K562 (cell line): ENCODE data around the gene ADGRA3.
"Not testable (repeated sequence)": the region's sequence is repeated elsewhere in the genome, so short reads cannot be mapped to it uniquely, and the experiment has no call there.

Experiments
- DDX20 ChIP-seq: fragments of 450-650 bp; IDR thresholded peaks from 2 replicates; pipeline ENCODE4 v1.6.1; 2016; ENCODE audit warnings: missing genetic modification characterization, low read depth, mild to moderate bottlenecking, missing compliant biosample characterization, moderate library complexity
- KAT7 ChIP-seq: sonication (generic); formaldehyde crosslinking; IDR thresholded peaks from 2 replicates; pipeline ENCODE4 v1.8.0; 2022; ENCODE audit warnings: missing genetic modification reagents, mild to moderate bottlenecking, borderline replicate concordance
- MTF1 ChIP-seq: fragments of 250-450 bp; sonication (Bioruptor Pico); IDR thresholded peaks from 2 replicates; pipeline ENCODE4 v1.9.0; 2021; ENCODE audit warnings: moderate library complexity, mild to moderate bottlenecking, inconsistent platforms, borderline replicate concordance
- TAF9B ChIP-seq: fragments of 450-650 bp; IDR thresholded peaks from 2 replicates; pipeline ENCODE4 v1.6.1; 2018; ENCODE audit warnings: mild to moderate bottlenecking; ENCODE audit not compliant: partially characterized antibody
- TRIM28 ChIP-seq: fragments of 450-650 bp; IDR thresholded peaks from 2 replicates; pipeline ENCODE4 v1.6.1; 2017
- ZBED1 ChIP-seq: IDR thresholded peaks from 2 replicates; pipeline ENCODE4 v1.6.1; 2014
- ZBTB26 ChIP-seq: fragments of 450-650 bp; formaldehyde crosslinking; IDR thresholded peaks from 2 replicates; pipeline ENCODE4 v1.4.0; 2022; ENCODE audit warnings: missing genetic modification characterization
- ZNF23 ChIP-seq: fragments of 250-450 bp; sonication (Bioruptor Pico); IDR thresholded peaks from 2 replicates; pipeline ENCODE4 v1.4.0; 2020; ENCODE audit warnings: mild to moderate bottlenecking
- ZNF274 ChIP-seq: IDR thresholded peaks from 2 replicates; pipeline ENCODE4 v1.6.1; 2011; ENCODE audit warnings: low read depth, mild to moderate bottlenecking, low read length, moderate library complexity, borderline replicate concordance
- ZNF318 ChIP-seq, 2 experiments: fragments of 450-650 bp; IDR thresholded peaks; 2 replicates each; pipeline ENCODE4 v1.6.1; 2016; ENCODE audit warnings: mild to moderate bottlenecking in 2 of 2, borderline replicate concordance in 1 of 2, low read depth in 1 of 2, moderate library complexity in 1 of 2

- TF ChIP-seq KAT7; ZNF318 (IDR thresholded peaks at IDR 0.05; ENCODE audit: borderline replicate concordance in 1 of 2, low read depth in 1 of 2); ZBTB26 (CRISPR knock-in tag); DDX20; ZBED1; TAF9B; TRIM28; ZNF274; ZNF23 (CRISPR knock-in tag); MTF1: not testable (repeated sequence)
These were observed 133.7 kb downstream of the ADGRA3 start for GRCh38 chr4:22382216-22382615.
